DMS79 treated with DMSO at 0.1 percent for 48 hours (cell line): ENCODE measurements around the gene EFHD1.

Source experiments
- DNase-seq: peaks from one replicate; lab custom pipeline; 2025; lab: John Stamatoyannopoulos, UW

EFHD1 gene, protein sequence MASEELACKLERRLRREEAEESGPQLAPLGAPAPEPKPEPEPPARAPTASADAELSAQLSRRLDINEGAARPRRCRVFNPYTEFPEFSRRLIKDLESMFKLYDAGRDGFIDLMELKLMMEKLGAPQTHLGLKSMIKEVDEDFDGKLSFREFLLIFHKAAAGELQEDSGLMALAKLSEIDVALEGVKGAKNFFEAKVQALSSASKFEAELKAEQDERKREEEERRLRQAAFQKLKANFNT

DNA sequence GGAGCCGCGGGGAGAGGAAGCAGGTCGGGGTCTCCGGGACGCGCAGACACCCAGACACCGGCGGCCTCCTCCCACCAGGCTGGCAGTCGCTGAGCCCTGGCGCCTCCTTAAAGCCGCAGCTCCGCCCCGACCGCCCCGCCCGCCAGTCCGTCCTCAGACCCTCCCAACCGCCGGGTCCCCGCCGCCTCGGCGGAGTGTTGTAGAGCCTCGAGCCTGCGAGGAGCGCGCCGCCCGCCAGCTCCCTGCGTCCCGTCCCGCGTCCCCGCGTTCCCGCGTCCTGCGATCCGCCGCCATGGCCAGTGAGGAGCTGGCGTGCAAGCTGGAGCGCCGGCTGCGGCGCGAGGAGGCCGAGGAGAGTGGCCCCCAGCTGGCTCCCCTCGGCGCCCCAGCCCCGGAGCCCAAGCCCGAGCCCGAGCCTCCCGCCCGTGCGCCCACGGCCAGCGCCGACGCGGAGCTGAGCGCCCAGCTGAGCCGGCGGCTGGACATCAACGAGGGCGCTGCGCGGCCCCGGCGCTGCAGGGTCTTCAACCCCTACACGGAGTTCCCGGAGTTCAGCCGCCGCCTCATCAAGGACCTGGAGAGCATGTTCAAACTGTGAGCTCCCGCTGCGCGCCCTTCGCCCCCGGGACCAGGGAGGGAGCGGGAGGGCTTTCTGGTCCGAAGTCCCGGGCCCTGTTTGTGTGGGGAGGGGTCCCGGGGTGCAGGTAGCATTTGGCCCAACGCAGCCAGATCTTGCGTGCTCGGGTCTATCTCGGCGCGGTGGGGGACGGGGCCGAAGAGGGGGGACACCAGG is at the start of gene EFHD1:
TSS of gene EFHD1 (plus strand) at position 192 of the 793 bp plus-strand sequence. CDS start at position 293, 101 bp downstream.
- peak; percentile 33 for DNase-seq

DNA sequence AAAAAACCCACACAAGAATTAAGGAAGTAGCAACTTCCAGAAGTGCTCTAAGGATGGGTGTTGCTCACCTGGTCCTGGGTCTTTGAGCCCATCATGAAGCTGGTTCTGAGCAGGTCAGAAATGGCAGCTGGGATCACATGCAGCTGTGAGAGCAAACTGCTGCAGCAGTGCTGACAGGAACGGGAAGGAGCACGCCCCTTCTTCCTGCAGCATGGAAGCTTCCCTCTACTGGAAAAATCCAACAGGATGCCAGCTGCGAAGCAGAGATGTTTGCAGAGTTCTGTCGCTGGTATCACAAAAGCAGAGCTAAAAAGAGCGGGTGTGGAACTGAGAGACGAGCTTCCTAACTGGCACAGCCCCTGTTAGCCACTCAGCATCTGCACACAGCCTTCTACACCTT is 49.2 kb upstream of the EFHD1 start:
- DNase-seq, result no peak

DNA sequence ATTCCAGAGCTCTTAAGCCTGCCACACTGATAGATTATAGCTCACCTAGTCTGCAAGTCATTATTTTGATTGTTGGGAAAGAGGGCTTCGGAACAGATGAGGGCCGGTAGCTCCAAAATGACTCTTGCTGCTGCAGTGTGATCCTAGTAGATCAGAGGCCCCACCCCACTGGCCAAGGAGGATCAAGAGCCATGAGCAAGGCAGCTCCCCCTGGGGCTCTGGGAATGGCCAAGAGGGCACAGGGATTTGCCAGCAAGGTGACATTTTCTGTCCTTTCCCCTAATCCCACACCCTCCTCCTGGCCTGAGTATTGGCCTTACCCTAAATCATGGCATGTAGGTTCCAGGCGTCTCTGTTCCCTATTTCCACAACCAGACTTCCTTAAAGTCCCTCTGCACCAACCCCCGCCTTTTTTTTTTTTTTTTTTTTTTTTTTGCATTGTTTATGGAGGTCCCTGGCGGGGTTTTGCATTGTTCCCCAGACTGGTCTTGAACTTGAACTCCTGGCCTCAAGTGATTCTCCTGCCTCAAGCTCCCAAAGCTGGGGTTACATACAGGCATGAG is 46.4 kb upstream of the EFHD1 start:
- DNase-seq, result no peak

DNA sequence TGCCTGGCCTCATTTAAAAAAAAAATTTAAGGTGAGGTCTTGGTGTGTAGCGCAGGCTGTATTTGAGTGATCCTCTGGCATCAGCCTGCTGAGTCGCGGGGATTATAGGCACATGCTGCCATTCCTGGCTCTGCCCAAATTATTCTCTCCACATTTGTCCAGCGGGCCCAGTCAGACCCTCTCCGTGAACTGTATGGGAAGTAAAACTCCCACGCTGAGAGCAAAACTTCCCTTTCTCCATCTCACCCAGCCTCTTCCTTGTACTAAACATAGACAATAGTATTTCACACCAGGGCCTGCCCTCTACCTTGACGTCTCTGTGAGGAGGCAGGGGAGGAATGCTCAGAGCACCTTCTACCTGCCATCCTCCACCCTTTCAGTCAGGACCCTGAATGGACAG is 45.9 kb upstream of the EFHD1 start:
- DNase-seq, result no peak

DNA sequence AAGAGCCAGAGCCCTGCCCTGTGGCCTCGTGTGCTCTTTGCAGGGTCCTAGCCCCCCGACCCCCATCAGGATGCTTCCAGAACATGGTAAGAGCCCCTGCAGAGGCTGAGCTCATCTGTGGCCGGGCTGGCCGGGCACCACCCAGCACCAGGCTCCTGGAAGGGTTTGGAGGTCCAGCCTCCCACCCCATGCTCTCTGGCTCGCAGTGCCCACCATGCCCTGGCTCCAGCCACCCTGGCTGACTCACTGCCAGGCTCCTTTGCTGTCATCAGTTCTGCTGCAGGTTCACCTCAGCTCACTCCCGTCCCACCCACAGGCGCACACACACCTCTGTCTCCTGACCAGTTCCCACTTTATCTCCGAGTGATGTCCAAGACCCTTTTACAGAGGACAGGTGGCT is 45.4 kb upstream of the EFHD1 start:
- no peak for DNase-seq

DNA sequence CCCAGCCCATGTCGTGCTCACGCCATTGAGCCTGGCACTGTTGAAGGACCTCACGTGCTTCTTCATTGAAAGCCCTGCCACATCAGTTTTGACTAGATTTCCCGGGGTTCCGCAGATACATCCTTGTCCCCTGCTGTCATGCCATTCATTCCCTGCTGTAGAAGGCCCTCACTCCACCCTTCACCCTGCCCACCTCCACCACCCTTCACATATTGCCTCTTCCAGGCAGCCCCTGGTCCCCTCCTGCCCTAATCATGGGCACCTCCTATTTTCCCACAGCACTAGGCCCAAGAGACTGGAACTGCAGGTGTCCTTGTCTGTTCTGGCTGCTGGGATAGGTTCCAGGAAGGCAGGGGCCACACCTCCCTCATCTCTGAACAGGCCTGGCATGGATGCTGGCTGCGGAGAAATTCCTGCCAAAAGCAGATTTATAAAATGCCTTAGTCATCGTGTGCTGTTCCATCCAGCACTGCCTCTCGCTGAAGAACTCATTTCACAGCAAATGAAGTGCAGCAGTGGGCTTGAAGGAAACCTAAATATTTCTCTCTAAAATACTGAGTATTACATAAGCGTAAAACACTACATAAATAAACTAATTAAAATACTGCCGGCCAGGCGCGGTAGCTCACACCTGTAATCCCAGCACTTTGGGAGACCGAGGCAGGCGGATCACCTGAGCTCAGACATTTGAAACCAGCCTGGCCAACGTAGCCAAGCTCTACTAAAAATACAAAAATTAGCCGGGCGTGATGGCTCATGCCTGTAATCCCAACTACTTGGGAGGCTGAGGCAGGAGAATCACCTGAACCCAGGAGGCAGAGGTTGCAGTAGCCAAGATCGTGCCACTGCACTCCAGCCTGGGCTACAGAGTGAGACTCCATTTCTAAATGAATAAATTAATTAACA is 44.5 kb upstream of the EFHD1 start:
- no peak for DNase-seq

DNA sequence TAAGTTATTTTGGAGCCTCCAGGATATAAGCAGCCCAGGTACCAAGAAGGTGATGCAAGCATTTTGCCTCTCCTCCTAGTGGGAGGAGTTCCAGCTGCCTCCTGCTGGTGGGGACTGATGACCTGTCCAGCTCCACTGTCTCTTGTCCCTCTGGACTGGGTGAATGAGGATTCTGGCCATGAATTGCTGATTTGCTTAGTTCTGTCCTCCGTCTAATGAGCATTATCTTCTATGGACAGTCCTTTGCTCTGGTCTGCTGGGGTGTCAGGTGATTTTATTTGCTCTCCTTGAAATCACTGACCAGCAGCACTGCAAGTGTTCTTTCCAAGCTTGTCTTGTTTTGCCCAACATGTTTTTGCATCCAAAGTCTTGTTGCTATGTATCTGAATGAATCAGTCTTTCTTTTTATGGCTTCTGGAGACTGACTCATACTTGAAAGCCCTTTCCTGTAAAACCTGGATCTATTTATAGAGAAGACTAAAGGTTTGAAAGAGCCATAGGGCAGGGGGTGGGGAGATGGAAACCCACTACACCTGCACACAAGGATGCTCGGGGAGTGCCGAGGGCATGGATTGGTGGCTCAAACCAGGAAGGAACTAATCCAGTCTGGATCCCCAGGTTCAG is 40.5 kb upstream of the EFHD1 start:
- no peak for DNase-seq

DNA sequence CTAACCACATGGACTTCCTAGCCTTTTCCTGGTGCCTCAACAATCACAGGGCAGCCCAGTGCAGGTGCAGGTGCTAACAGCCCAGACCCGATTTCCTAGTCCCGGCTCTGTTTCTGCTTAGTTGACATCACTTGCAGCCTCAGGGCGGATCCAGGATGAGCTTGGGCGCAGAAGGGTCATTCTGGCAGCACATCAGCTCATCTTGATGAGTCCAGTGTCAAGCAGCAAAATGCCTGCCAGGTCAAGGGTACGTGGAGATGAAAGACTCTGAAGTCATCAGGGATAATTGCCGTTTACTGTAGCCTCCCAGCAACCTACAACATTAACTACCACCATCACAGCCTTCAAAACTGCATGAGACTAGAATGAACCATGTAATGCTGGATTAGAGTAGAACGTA is 39.4 kb upstream of the EFHD1 start:
- no peak for DNase-seq

DNA sequence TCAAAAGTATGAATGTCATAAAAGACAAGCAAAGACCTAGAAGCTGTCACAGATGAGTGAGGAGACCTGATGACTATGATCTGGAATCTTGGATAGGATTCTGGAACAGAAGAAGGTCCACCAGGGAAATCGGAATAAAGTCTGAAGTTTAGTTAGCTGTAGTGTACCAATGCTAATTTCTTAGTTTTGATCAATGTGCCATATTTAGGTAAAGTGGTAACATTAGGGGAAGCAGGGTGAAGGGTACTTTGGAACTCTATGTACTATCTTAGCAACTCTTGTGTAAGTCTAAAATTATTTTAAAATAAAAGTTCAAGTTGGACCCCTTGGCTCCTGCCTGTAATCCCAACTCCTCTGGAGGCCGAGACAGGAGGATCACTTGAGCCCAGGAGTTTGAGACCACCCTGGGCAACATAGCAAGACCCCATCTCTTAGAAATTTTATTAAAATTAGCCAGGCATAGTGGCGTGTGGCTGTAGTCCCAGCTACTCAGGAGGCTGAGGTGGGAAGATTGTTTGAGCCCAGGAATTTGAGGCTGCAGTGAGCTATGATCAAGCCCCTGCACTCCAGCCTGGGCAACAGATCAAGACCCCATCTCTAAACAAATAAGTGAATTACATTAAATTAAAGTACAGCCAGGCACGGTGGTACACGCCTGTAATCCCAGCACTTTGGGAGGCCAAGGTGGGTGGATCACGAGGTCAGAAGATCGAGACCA is 35.9 kb upstream of the EFHD1 start:
- DNase-seq, result no peak

DNA sequence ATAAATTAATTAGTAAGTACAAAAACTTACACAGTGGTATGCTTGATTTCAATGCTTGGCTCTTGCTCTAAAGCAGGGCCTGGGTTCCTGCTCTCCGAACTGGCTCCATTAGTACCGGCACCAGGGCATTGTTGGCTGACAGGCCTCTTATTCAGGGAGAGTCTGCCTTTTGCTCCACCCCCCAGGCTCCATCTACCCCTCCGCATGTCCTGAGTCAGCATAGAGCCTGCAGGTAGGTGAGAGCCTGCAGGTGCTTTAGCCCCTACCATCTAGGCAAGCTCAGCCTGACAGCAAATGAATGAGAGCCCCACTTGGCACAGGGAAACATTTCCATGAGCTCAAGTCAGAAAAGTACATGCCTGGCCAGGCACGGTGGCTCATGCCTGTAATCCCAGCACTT is 35.1 kb upstream of the EFHD1 start:
- no peak for DNase-seq

DNA sequence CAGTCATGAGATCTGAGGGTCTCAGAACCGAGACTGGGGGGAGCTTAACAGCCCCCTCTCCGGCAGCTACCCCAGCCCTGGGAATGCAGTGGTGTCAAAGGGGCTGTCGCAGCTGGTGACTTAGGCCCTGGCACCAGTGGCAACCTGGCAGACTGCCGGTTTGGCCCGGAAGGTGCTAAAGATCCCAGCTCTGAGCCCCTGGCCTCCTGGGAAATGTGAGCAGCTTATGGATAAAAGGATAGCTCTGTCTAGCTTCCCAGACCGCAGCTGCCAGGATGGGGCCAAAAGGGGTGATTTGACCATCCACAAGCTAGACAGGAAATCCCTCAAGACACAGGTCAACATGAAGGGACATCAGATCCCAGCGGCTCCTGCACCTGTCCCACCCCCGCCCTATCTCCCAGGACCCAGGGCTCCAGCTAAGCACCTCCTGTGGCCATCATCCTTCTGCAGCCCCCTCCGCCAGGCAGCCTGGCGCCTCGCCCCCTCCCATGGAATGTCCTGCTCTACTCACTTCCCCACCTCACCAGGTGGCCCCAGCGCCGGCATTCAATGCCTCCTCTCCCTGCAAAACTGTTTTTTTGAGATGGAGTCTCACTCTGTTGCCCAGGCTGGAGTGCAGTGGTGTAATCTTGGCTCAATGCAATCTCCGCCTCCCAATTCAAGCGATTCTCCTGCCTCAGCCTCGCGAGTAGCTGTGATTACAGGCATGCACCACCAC is 33.2 kb upstream of the EFHD1 start:
- DNase-seq, result no peak

DNA sequence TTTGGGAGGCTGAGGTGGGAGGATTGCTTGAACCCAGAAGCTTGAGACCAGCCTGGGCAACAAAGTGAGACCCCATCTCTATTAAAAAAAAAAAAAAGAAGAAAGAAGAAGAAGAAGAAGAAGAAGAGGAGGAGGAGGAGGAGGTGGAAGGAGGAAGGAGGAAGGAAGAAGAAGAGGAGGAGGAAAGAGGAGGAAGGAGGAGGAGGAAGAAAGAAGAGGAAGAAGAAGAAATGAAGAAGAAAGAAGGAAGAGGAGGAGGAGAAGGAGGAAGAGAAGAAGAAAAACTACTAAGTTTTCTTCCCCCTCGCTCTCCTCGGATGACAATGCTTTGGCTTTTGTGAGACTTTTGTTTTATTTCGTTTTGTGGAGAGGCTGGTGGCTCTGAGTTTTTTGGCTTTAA is 30.1 kb upstream of the EFHD1 start:
- no peak for DNase-seq

DNA sequence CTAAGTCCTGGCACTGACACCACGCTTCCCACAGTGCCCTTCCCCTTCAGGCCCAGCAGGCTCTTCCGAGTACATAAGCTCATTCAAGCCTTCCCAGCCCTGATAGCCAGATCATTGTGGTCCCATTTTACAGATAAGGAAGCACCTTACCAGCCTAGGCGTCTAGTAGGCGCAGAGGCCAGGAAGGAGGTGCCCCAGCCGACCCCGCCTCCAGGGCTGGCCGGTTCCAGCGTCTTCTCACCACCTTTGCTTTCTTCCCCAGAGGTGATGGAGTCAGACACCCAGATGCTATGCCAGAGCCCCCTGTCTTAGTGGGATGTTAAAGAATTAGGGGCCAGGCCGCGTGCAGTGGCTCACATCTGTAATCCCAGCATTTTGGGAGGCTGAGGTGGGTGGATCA is 28.9 kb upstream of the EFHD1 start:
- DNase-seq, result no peak

DNA sequence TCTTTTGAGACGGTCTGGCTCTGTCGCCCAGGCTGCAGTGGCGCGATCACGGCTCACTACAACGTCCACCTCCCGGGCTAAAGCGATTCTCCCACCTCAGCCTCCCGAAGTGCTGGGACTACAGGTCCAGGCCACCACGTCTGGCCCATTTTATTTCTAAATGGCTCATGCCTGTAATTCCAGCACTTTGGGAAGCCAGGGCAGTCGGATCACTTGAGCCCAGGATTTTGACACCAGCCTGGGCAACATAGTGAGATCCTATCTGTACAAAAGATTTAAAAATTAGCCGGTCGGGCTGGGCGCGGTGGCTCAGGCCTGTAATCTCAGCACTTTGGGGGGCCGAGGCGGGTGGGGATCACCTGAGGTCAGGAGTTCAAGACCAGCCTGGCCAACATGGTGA is 26.4 kb upstream of the EFHD1 start:
- DNase-seq, result no peak

DNA sequence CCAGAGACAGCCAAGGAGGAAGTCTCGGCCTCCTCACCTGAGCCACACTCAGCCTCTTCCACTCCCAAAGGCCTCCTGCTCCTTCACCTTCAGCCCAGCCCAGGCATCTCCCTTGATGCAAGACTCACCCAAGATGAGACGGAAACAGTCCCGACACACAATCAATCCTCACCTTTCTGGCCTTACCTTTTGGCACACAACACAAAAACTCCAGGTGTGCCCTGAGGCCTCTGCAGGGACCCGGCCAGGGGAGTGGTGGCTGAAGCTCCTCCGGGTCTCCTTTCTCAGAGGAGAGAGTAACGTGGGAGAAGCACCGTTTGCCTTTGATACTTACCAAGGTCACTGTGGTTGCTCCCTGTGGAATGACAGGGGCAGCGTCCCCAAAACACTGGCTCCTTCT is 23.8 kb upstream of the EFHD1 start:
- no peak for DNase-seq

DNA sequence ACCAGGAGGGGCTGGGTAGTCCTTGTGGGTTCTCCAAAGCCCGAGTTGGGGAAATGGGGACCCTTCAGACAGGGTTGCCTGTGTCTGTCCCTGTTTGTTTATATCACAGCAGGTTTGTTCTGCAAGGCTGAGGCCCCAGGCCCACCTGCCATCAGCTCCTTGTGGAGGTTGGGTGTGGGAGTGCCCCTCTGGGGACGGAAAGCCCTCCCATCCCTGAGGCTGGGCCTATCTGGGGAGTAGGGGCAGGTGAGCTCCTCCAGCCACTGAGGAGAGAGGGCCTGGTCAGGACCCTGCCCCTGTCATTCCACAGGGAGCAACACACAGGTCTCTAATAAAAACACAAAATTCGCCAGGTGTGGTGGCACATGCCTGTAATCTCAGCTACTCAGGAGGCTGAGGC is 23.3 kb upstream of the EFHD1 start:
- no peak for DNase-seq

DNA sequence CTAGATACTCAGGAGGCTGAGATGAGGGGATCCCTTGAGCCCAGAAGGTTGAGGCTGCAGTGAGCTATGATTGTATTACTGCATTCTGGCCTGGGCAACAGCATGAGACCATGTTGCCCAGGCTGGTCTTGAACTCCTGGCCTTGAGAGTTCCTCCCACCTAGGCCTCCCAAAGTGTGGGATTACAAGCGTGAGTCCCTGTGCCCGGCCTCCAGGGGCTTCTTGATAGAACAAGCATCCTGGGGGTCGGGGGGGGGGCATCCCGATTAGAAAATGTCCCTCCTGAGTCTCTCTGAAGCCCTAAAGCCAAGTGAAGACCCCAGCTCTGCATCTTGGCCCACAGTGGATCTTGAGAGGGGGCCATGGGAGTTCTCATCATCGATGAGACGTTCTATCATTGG is 22.3 kb upstream of the EFHD1 start:
- no peak for DNase-seq

DNA sequence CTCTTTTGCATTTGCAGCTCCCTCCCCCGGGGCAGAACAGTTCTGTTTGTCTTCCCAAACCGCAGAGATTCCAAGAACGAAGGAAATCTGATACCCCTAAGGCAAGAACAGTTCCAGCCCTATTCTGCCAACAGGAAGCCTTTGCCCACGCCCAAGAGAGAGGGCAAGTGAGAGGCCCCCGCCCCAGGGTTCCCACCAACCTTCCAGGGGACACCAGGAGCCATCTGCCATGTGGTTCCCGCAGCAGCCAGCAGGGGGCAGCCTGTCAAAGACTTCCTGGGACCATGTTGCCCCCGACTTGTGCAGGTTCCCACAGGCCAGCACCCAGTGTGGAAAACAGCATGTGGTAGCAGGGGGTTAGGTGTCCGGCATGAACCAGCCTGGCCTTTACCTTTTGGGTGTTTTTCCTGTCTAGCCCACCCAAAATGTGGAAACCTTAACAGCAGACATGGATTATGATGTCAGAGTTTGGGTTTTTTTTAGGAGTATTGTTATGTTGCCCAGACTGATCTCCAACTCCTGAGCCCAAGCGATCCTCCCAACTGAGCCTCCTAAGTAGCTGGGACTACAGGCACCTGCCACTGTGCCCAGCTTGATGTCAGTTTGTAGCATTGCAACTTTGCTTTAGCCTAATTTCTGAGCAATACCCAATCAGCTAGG is 21.7 kb upstream of the EFHD1 start:
- DNase-seq, result no peak

DNA sequence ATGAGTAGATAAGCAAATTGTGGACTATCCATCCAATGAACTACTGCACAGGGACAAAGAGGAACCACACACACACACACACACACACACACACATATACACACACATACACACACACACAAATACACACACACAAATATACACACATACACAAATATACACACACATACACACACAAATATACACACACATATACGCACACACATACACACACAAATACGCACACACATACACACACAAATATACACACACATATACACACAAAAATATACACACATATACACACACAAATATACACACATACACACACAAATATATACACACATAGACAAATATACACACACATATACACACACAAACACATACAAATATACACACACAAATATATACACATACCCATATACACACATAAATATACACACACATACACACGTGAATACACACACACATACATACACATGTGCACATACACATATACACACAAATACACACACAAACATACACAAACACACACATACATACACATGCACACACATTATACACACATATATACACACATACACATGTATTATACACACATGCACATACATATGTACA is 19.8 kb upstream of the EFHD1 start:
- no peak for DNase-seq

DNA sequence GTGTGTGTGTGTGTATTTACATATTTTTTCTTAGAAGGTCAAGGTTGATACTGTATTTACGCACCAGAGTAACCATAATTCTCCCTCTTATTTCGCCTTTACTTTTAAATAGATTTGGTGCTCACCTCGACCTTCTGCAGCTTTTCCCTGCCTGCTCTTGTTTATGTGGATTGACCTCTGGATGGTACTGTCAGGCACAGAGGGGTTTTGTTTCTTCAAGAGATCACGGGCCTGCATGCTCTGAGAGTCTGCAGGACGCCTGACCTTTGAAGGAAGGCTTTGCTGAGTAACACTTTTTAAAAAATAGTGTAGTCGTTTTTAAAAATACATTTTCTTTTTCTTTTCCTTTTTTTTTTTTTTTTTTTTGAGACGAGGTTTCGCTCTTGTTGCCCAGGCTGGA is 18.1 kb upstream of the EFHD1 start:
- DNase-seq, result no peak
